SU-DHL-6 (cell line): ENCODE data around the gene TC2N.

ENCODE experiments used
- H2AFZ ChIP-seq: fragments of 200-600 bp; sonication (generic); 2 replicates; pipeline ENCODE4 v1.6.1; 2014; ENCODE audit warnings: low read depth, mild to moderate bottlenecking, moderate library complexity, mixed read lengths, antibody characterized with exemption, low read length; ENCODE audit not compliant: severe bottlenecking
- H3F3A ChIP-seq: fragments of 200-600 bp; shearing (Covaris generic); 2 replicates; pipeline ENCODE4 v1.6.0; 2016; ENCODE audit warnings: antibody characterized with exemption, mild to moderate bottlenecking; ENCODE audit not compliant: insufficient read depth
- H3K27ac ChIP-seq: fragments of 200-600 bp; sonication (generic); 2 replicates; pipeline ENCODE4 v1.5.1; 2016; ENCODE audit warnings: low read depth, mild to moderate bottlenecking, low read length, moderate library complexity, mixed read lengths
- H3K27me3 ChIP-seq: fragments of 200-600 bp; sonication (generic), shearing (Covaris generic); 2 replicates; pipeline ENCODE4 v1.6.0; 2014; ENCODE audit warnings: mild to moderate bottlenecking, low read length
- H3K36me3 ChIP-seq: fragments of 200-600 bp; sonication (generic); 2 replicates; pipeline ENCODE4 v1.6.1; 2014; ENCODE audit warnings: mild to moderate bottlenecking, low read length, mixed read lengths
- H3K4me2 ChIP-seq: fragments of 300-600, 200-600 bp; shearing (Covaris generic), sonication (generic); 2 replicates; pipeline ENCODE4 v1.6.0; 2014; ENCODE audit warnings: low read length, low read depth, mild to moderate bottlenecking; ENCODE audit not compliant: poor library complexity, severe bottlenecking
- H3K4me3 ChIP-seq: fragments of 200-600 bp; sonication (generic); 2 replicates; pipeline ENCODE4 v1.5.1; 2014; ENCODE audit warnings: antibody characterized with exemption, low read length, mild to moderate bottlenecking, mixed read lengths; ENCODE audit not compliant: insufficient read depth, poor library complexity, severe bottlenecking
- H3K79me2 ChIP-seq: fragments of 200-600 bp; sonication (generic); 2 replicates; pipeline ENCODE4 v1.6.1; 2014; ENCODE audit warnings: mild to moderate bottlenecking, low read length, moderate library complexity; ENCODE audit not compliant: insufficient read depth
- H3K9ac ChIP-seq: fragments of 200-600 bp; sonication (generic); 2 replicates; pipeline ENCODE4 v1.7.0; 2014; ENCODE audit warnings: mild to moderate bottlenecking, low read length
- H3K9me2 ChIP-seq: fragments of 200-600 bp; sonication (generic); replicated peaks from 2 replicates; pipeline ENCODE4 v1.6.1; 2014; ENCODE audit warnings: low read length; ENCODE audit not compliant: insufficient read depth
- H3K9me3 ChIP-seq: fragments of 200-600 bp; sonication (generic); 2 replicates; pipeline ENCODE4 v1.6.1; 2014; ENCODE audit warnings: low read length, mixed read lengths; ENCODE audit not compliant: insufficient read depth
- H4K20me1 ChIP-seq: fragments of 200-600 bp; sonication (generic); 2 replicates; pipeline ENCODE4 v1.6.1; 2014; ENCODE audit warnings: low read depth, mild to moderate bottlenecking, antibody characterized with exemption, low read length, moderate library complexity, mixed read lengths
- CTCF ChIP-seq: fragments of 200-600 bp; sonication (generic); IDR thresholded peaks from one replicate; pipeline ENCODE4 v1.5.1; 2017; ENCODE audit warnings: antibody characterized with exemption, mild to moderate bottlenecking, low read length, moderate library complexity; ENCODE audit not compliant: insufficient read depth, poor library complexity, severe bottlenecking
- EZH2phosphoT487 ChIP-seq: fragments of 200-600 bp; sonication (generic), shearing (Covaris generic); conservative IDR thresholded peaks from 2 replicates; pipeline ENCODE4 v1.6.1; 2018; ENCODE audit warnings: mild to moderate bottlenecking, antibody characterized with exemption, low read length, moderate library complexity, mixed read lengths

Gene TC2N

GRCh38 chr14:91886961-91887360 lies 19.6 kb upstream of the TC2N start:
- no peaks in the 10 kb centered on the region for H3K9me2 ChIP-seq
- no peak overlapping the region for H2AFZ ChIP-seq
- H3K9me3 ChIP-seq = no peaks in the 10 kb centered on the region
- no peaks in the 10 kb centered on the region for H3K36me3 ChIP-seq
- no peak overlapping the region for H3K27ac ChIP-seq
- no peaks in the 10 kb centered on the region for H3F3A ChIP-seq
- no peaks in the 10 kb centered on the region for H3K27me3 ChIP-seq
- no peaks in the 10 kb centered on the region for H3K79me2 ChIP-seq
- H4K20me1 ChIP-seq = no peaks in the 10 kb centered on the region
- no peak overlapping the region for H3K9ac ChIP-seq
- H3K4me3 ChIP-seq = no peak overlapping the region
- H3K4me2 ChIP-seq = no peak overlapping the region
- no peak for TF ChIP-seq EZH2phosphoT487
- TF ChIP-seq CTCF = no peak

GRCh38 chr14:91885839-91886238 lies 18.5 kb upstream of the TC2N start:
- TF ChIP-seq CTCF = no peak
- H3K4me3 ChIP-seq = no peak overlapping the region

GRCh38 chr14:91885113-91885712 lies 17.9 kb upstream of the TC2N start:
- no peak for TF ChIP-seq EZH2phosphoT487
- TF ChIP-seq CTCF = no peak
- H3K9me3 ChIP-seq = no peaks in the 10 kb centered on the region
- H3K27ac ChIP-seq = no peak overlapping the region
- no peaks in the 10 kb centered on the region for H3K9me2 ChIP-seq
- H3K79me2 ChIP-seq = no peaks in the 10 kb centered on the region
- no peak overlapping the region for H2AFZ ChIP-seq
- H3K9ac ChIP-seq = no peak overlapping the region
- H3K4me2 ChIP-seq = no peak overlapping the region
- H4K20me1 ChIP-seq = no peaks in the 10 kb centered on the region
- no peaks in the 10 kb centered on the region for H3K27me3 ChIP-seq
- H3F3A ChIP-seq = no peaks in the 10 kb centered on the region
- no peaks in the 10 kb centered on the region for H3K36me3 ChIP-seq
- no peak overlapping the region for H3K4me3 ChIP-seq

More at GRCh38 chr14:91885839-91886238, 18.5 kb upstream of the TC2N start:
- Histone ChIP-seq H3K4me2 (no peak overlapping the region), H3F3A (no peaks in the 10 kb centered on the region), H3K79me2 (no peaks in the 10 kb centered on the region), H3K27ac (no peak overlapping the region), H3K36me3 (no peaks in the 10 kb centered on the region), H3K9me3 (no peaks in the 10 kb centered on the region), H3K27me3 (no peaks in the 10 kb centered on the region), H3K9me2 (no peaks in the 10 kb centered on the region), H2AFZ (no peak overlapping the region), H4K20me1 (no peaks in the 10 kb centered on the region), H3K9ac (no peak overlapping the region)

GRCh38 chr14:91884664-91885063 lies 17.3 kb upstream of the TC2N start:
- Histone ChIP-seq H3K79me2 (no peaks in the 10 kb centered on the region), H3F3A (no peaks in the 10 kb centered on the region), H3K27me3 (no peaks in the 10 kb centered on the region), H3K36me3 (no peaks in the 10 kb centered on the region), H3K4me3 (no peak overlapping the region), H4K20me1 (no peaks in the 10 kb centered on the region), H3K9ac (no peak overlapping the region), H3K9me3 (no peaks in the 10 kb centered on the region), H3K9me2 (no peaks in the 10 kb centered on the region), H3K4me2 (no peak overlapping the region), H3K27ac (no peak overlapping the region), H2AFZ (no peak overlapping the region)
- TF ChIP-seq CTCF (no peak), EZH2phosphoT487 (no peak)
